SK-N-SH treated with all-trans-retinoic acid at 6 μM for 48 hours (cell line): Measurements from ENCODE around the gene INSYN2B.

ENCODE experiments used
- ARNTL ChIP-seq: fragments of 450-650 bp; formaldehyde crosslinking; IDR thresholded peaks from 2 replicates; pipeline ENCODE4 v1.5.0; 2020; ENCODE audit warnings: low read depth, mild to moderate bottlenecking, moderate library complexity, borderline replicate concordance
- CSDC2 ChIP-seq: fragments of 250-450 bp; sonication (Bioruptor Pico); IDR thresholded peaks from 2 replicates; pipeline ENCODE4 v1.5.0; 2020; ENCODE audit warnings: mild to moderate bottlenecking, moderate library complexity
- ESRRG ChIP-seq: fragments of 250-450 bp; sonication (Bioruptor Pico); IDR thresholded peaks from 2 replicates; pipeline ENCODE4 v1.6.1; 2021; ENCODE audit warnings: mild to moderate bottlenecking
- ZFP3 ChIP-seq: fragments of 250-450 bp; sonication (Bioruptor Pico); IDR thresholded peaks from 2 replicates; pipeline ENCODE4 v1.5.0; 2020; ENCODE audit warnings: mild to moderate bottlenecking, moderate library complexity
- ZFP30 ChIP-seq: fragments of 450-650 bp; formaldehyde crosslinking; IDR thresholded peaks from 2 replicates; pipeline ENCODE4 v1.5.0; 2022; ENCODE audit warnings: mild to moderate bottlenecking, moderate library complexity
- TF ChIP-seq, protein P1 (sequence below): fragments of 250-450 bp; sonication (Bioruptor Pico); IDR thresholded peaks from 2 replicates; pipeline ENCODE4 v1.5.0; 2020; ENCODE audit warnings: mild to moderate bottlenecking, moderate library complexity
- TF ChIP-seq, protein P2 (sequence below): fragments of 250-450 bp; sonication (Bioruptor Pico); IDR thresholded peaks from 2 replicates; pipeline ENCODE4 v1.8.0; 2021; ENCODE audit warnings: low read depth, mild to moderate bottlenecking, moderate library complexity, borderline replicate concordance
- TF ChIP-seq, protein P3 (sequence below): fragments of 250-450 bp; sonication (Bioruptor Pico); IDR thresholded peaks from 2 replicates; pipeline ENCODE4 v1.5.1; 2021; ENCODE audit warnings: mild to moderate bottlenecking, moderate library complexity

DNA sequence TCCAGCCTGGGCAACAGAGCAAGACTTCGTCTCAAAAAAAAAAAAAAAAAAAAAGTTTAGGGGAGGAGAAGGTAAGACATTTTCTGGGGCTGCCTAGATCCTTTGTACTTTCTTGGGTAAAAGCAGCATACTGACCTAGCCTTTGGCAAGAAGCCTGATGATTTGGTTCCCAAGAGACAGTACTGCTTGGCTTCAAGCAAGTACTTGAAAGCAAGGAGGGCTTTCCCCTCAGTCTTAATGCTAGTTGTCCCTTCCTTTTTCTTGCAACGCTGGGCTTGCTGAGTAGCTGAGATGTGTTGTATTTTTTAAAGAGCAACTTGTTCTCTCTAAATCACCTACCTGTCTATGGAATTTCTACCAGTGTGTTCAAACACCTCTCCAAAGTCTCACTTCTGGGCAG lies 76.2 kb downstream of the INSYN2B start:
- TF ChIP-seq ZFP30 (CRISPR knock-in tag) = no peak
- no peak for TF ChIP-seq ZFP3 (CRISPR knock-in tag)
- no peak for TF ChIP-seq ARNTL (CRISPR knock-in tag)
- no peak for TF ChIP-seq CSDC2 (CRISPR knock-in tag)
- TF ChIP-seq, protein P1, sequence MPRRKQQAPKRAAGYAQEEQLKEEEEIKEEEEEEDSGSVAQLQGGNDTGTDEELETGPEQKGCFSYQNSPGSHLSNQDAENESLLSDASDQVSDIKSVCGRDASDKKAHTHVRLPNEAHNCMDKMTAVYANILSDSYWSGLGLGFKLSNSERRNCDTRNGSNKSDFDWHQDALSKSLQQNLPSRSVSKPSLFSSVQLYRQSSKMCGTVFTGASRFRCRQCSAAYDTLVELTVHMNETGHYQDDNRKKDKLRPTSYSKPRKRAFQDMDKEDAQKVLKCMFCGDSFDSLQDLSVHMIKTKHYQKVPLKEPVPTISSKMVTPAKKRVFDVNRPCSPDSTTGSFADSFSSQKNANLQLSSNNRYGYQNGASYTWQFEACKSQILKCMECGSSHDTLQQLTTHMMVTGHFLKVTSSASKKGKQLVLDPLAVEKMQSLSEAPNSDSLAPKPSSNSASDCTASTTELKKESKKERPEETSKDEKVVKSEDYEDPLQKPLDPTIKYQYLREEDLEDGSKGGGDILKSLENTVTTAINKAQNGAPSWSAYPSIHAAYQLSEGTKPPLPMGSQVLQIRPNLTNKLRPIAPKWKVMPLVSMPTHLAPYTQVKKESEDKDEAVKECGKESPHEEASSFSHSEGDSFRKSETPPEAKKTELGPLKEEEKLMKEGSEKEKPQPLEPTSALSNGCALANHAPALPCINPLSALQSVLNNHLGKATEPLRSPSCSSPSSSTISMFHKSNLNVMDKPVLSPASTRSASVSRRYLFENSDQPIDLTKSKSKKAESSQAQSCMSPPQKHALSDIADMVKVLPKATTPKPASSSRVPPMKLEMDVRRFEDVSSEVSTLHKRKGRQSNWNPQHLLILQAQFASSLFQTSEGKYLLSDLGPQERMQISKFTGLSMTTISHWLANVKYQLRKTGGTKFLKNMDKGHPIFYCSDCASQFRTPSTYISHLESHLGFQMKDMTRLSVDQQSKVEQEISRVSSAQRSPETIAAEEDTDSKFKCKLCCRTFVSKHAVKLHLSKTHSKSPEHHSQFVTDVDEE (CRISPR knock-in tag) = no peak
- TF ChIP-seq ESRRG (CRISPR knock-in tag) = no peak
- TF ChIP-seq, protein P2, sequence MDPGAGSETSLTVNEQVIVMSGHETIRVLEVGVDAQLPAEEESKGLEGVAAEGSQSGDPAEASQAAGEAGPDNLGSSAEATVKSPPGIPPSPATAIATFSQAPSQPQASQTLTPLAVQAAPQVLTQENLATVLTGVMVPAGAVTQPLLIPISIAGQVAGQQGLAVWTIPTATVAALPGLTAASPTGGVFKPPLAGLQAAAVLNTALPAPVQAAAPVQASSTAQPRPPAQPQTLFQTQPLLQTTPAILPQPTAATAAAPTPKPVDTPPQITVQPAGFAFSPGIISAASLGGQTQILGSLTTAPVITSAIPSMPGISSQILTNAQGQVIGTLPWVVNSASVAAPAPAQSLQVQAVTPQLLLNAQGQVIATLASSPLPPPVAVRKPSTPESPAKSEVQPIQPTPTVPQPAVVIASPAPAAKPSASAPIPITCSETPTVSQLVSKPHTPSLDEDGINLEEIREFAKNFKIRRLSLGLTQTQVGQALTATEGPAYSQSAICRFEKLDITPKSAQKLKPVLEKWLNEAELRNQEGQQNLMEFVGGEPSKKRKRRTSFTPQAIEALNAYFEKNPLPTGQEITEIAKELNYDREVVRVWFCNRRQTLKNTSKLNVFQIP (CRISPR knock-in tag) = no peak
- TF ChIP-seq, protein P3, sequence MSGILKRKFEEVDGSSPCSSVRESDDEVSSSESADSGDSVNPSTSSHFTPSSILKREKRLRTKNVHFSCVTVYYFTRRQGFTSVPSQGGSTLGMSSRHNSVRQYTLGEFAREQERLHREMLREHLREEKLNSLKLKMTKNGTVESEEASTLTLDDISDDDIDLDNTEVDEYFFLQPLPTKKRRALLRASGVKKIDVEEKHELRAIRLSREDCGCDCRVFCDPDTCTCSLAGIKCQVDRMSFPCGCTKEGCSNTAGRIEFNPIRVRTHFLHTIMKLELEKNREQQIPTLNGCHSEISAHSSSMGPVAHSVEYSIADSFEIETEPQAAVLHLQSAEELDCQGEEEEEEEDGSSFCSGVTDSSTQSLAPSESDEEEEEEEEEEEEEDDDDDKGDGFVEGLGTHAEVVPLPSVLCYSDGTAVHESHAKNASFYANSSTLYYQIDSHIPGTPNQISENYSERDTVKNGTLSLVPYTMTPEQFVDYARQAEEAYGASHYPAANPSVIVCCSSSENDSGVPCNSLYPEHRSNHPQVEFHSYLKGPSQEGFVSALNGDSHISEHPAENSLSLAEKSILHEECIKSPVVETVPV (CRISPR knock-in tag) = no peak
